HepG2 (cell line): ENCODE measurements around the gene CIBAR2. TPM values are rescaled to one million over a fixed set of nuclear protein-coding genes. Genes with fewer than 3 reads are reported as not detected.

Source experiments
- ATAC-seq: fragments of 200-7000 bp; cut with Tn5 transposase; 3 replicates; pipeline ENCODE4 v1.9.1; 2020; ENCODE audit warnings: mild to moderate bottlenecking, moderate library complexity
- BruUV-seq: library from RNA; stranded (reverse); fragments of 400-500 nt; replicated peaks from 2 replicates; lab custom pipeline; 2021; lab: Mats Ljungman, UMichigan
- CTCF ChIA-PET: fragments of 300-600 bp; formaldehyde crosslinking; extraction: SDS; loops from one replicate; lab custom pipeline; 2021; ENCODE audit warnings: low total read pairs, inconsistent platforms, low intra/inter-chr PET ratio; lab: Yijun Ruan, JAX
- POLR2A ChIA-PET: fragments of 350-600 bp; sonication (Branson Sonifier 250); formaldehyde crosslinking; loops from one replicate; lab custom pipeline; 2020; ENCODE audit warnings: antibody characterized with exemption, inconsistent platforms; lab: Yijun Ruan, JAX
- DNase-seq: peaks from one replicate; pipeline ENCODE4 v3.0.0-alpha.2; 2015; ENCODE audit warnings: low spot score
- FAIRE-seq: peaks from 3 replicates; lab custom pipeline; 2011; peaks lifted over from hg19 to GRCh38; lab: Jason Lieb, UNC
- H2AFZ ChIP-seq: one replicate; pipeline ENCODE4 v1.6.1; 2011; ENCODE audit warnings: low read length, inconsistent platforms
- H3K27ac ChIP-seq: fragments of 300-600 bp; 3 replicates; pipeline ENCODE4 v1.8.0; 2011; ENCODE audit warnings: mixed run types, mild to moderate bottlenecking, mixed read lengths, low read length, inconsistent platforms; ENCODE audit not compliant: insufficient read depth; ENCODE audit errors: extremely low read length
- H3K27me3 ChIP-seq, 2 experiments: fragments of 200-600 bp in 1 of 2; 2 replicates in 1 of 2; 3 replicates in 1 of 2; pipeline versions ENCODE4 v1.6.0 to v1.8.0; 2011; ENCODE audit warnings: low read length in 2 of 2, mild to moderate bottlenecking in 2 of 2, moderate library complexity in 2 of 2, inconsistent platforms in 1 of 2; ENCODE audit not compliant: insufficient read depth in 2 of 2, control insufficient read depth in 1 of 2
- H3K36me3 ChIP-seq, 2 experiments: fragments of 200-600 bp in 1 of 2; replicated peaks in 1 of 2; 2 replicates in 1 of 2; 3 replicates in 1 of 2; pipeline versions ENCODE4 v1.5.1 to v1.8.0; 2011; ENCODE audit warnings: low read length in 2 of 2, inconsistent platforms in 1 of 2; ENCODE audit not compliant: insufficient read depth in 2 of 2, control insufficient read depth in 1 of 2
- H3K4me1 ChIP-seq: 2 replicates; pipeline ENCODE4 v1.5.1; 2012; ENCODE audit warnings: low read length, inconsistent platforms; ENCODE audit not compliant: insufficient read depth
- H3K4me2 ChIP-seq: 2 replicates; pipeline ENCODE4 v1.6.0; 2011; ENCODE audit warnings: low read depth, low read length, inconsistent platforms
- H3K4me3 ChIP-seq, 3 experiments: fragments of 200-600 bp in 1 of 3; sonication (generic), shearing (Covaris generic) in 1 of 3; replicated peaks in 1 of 3; 2 replicates each; pipeline ENCODE4 v1.5.1; 2011 to 2016; ENCODE audit warnings: low read length in 3 of 3, inconsistent platforms in 2 of 3, low read depth in 2 of 3, mild to moderate bottlenecking in 2 of 3, control low read depth in 1 of 3, mixed read lengths in 1 of 3; ENCODE audit not compliant: insufficient read depth in 1 of 3
- H3K79me2 ChIP-seq: one replicate; pipeline ENCODE4 v1.6.1; 2011; ENCODE audit warnings: low read length, inconsistent platforms; ENCODE audit not compliant: insufficient read depth
- H3K9ac ChIP-seq: 2 replicates; pipeline ENCODE4 v1.6.0; 2011; ENCODE audit warnings: mild to moderate bottlenecking, low read depth, low read length, inconsistent platforms; ENCODE audit not compliant: insufficient read depth
- H3K9me3 ChIP-seq: 2 replicates; pipeline ENCODE4 v1.5.1; 2012; ENCODE audit warnings: mild to moderate bottlenecking, low read length
- H4K20me1 ChIP-seq: 2 replicates; pipeline ENCODE4 v1.6.0; 2011; ENCODE audit warnings: inconsistent platforms, mild to moderate bottlenecking, low read length, moderate library complexity; ENCODE audit not compliant: insufficient read depth
- AHR ChIP-seq: IDR thresholded peaks from 2 replicates; pipeline ENCODE4 v1.6.1; 2018; ENCODE audit warnings: missing genetic modification reagents, missing compliant biosample characterization
- FOXA3 ChIP-seq: IDR thresholded peaks from 2 replicates; pipeline ENCODE4 v1.6.1; 2016; ENCODE audit warnings: missing genetic modification reagents, missing compliant biosample characterization
- GATAD1 ChIP-seq: IDR thresholded peaks from 2 replicates; pipeline ENCODE4 v1.6.1; 2016; ENCODE audit warnings: missing genetic modification reagents, missing compliant biosample characterization
- MTERF4 ChIP-seq: sonication (generic); formaldehyde crosslinking; IDR thresholded peaks from 2 replicates; pipeline ENCODE4 v1.8.0; 2023; ENCODE audit warnings: mild to moderate bottlenecking, missing genetic modification reagents
- RBFOX2 ChIP-seq: fragments of 200-400 bp; formaldehyde crosslinking; IDR thresholded peaks from 2 replicates; pipeline ENCODE4 v1.6.1; 2017; ENCODE audit warnings: low read depth, mild to moderate bottlenecking, low read length
- RORA ChIP-seq: sonication (generic); formaldehyde crosslinking; IDR thresholded peaks from 2 replicates; pipeline ENCODE4 v1.5.0; 2020; ENCODE audit warnings: mild to moderate bottlenecking, missing genetic modification reagents, moderate library complexity
- RXRB ChIP-seq: IDR thresholded peaks from 2 replicates; pipeline ENCODE4 v1.6.1; 2016; ENCODE audit warnings: borderline replicate concordance, missing genetic modification reagents, missing compliant biosample characterization
- SMAD3 ChIP-seq: sonication (generic); formaldehyde crosslinking; IDR thresholded peaks from 2 replicates; pipeline ENCODE4 v1.4.0; 2020; ENCODE audit warnings: missing genetic modification reagents
- SNAI1 ChIP-seq: sonication (generic); formaldehyde crosslinking; IDR thresholded peaks from 2 replicates; pipeline ENCODE4 v1.5.0; 2020; ENCODE audit warnings: mild to moderate bottlenecking, missing genetic modification reagents, borderline replicate concordance
- ZBTB46 ChIP-seq: sonication (generic); formaldehyde crosslinking; IDR thresholded peaks from 2 replicates; pipeline ENCODE4 v1.4.0; 2020; ENCODE audit warnings: mild to moderate bottlenecking, missing genetic modification reagents, borderline replicate concordance
- ZC3H13 ChIP-seq: sonication (generic); formaldehyde crosslinking; IDR thresholded peaks from 2 replicates; pipeline ENCODE4 v1.8.1; 2023; ENCODE audit warnings: mild to moderate bottlenecking, missing genetic modification reagents, moderate library complexity
- ZNF136 ChIP-seq: sonication (generic); formaldehyde crosslinking; IDR thresholded peaks from 2 replicates; pipeline ENCODE4 v1.8.1; 2022; ENCODE audit warnings: low read depth, mild to moderate bottlenecking, moderate library complexity, missing genetic modification reagents
- ZNF18 ChIP-seq: sonication (generic); formaldehyde crosslinking; IDR thresholded peaks from 2 replicates; pipeline ENCODE4 v1.8.0; 2022; ENCODE audit warnings: mild to moderate bottlenecking, missing genetic modification reagents; ENCODE audit not compliant: insufficient replicate concordance
- ZNF234 ChIP-seq: sonication (generic); formaldehyde crosslinking; conservative IDR thresholded peaks from 2 replicates; pipeline ENCODE4 v1.5.1; 2020; ENCODE audit warnings: mild to moderate bottlenecking, missing genetic modification reagents
- ZNF460 ChIP-seq: sonication (generic); formaldehyde crosslinking; IDR thresholded peaks from 2 replicates; pipeline ENCODE4 v1.5.1; 2020; ENCODE audit warnings: missing genetic modification reagents, mild to moderate bottlenecking, borderline replicate concordance
- ZNF773 ChIP-seq: sonication (generic); formaldehyde crosslinking; IDR thresholded peaks from 2 replicates; pipeline ENCODE4 v1.4.0; 2020; ENCODE audit warnings: missing genetic modification reagents, borderline replicate concordance
- ZNF782 ChIP-seq: sonication (generic); formaldehyde crosslinking; IDR thresholded peaks from 2 replicates; pipeline ENCODE4 v1.4.0; 2020; ENCODE audit warnings: missing genetic modification reagents, mild to moderate bottlenecking, borderline replicate concordance
- WGBS: methylation state at CpG from one replicate; pipeline ENCODE4 v1.1.6; 2017; ENCODE audit warnings: low lambda C conversion rate; 5-methylcytosine and 5-hydroxymethylcytosine counted together
- in situ Hi-C: cut with HindIII; loops from 2 replicates; pipeline ENCODE4 v1.10.0; 2017; ENCODE audit warnings: low pct_unique_long_range_greater_than_20kb; ENCODE audit not compliant: extremely low pct_ligation_motif_present
- intact Hi-C: fragments of 100-400 bp; cut with micrococcal nuclease; formaldehyde crosslinking; loops from one replicate; pipeline ENCODE4 v1.10.0; 2022; ENCODE audit not compliant: unreplicated experiment
- polyA plus RNA-seq, 8 experiments: library from polyadenylated mRNA; depleted of rRNA in 3 of 8; stranded (reverse) in 7 of 8; unstranded in 1 of 8; fragments of >200 nt; fragmentation: Illumina TruSeq in 4 of 8; extraction: Trizol in 4 of 8; gene quantifications; 2 replicates each; pipeline versions ENCODE4 v1.2.1 to v1.2.3, GENCODE V29; 2011 to 2016; ENCODE audit warnings: low read depth in 4 of 8, missing spikeins in 1 of 8, mixed read lengths in 1 of 8; ENCODE audit not compliant: insufficient read depth in 1 of 8
- total RNA-seq, 5 experiments: library from RNA; depleted of rRNA; stranded (reverse); fragments of >200 nt; fragmentation: Illumina TruSeq; extraction: Trizol; gene quantifications; 2 replicates each; pipeline ENCODE4 v1.2.3, GENCODE V29; 2016; ENCODE audit warnings: low read depth in 1 of 5

Gene CIBAR2
- total and polyA plus RNA-seq, 2 of the 13 experiments (the other 11 are each of a cell fraction or from before 2014, with no cell fraction given), result not detected

- no peak; the same call in 1 of the 2 replicates for TF ChIP-seq ZBTB46 (CRISPR knock-in tag)
- TF ChIP-seq RXRB (CRISPR knock-in tag), result peak; percentile 37; the same call in 1 of the 2 replicates
- TF ChIP-seq FOXA3 (CRISPR knock-in tag), result peak; percentile 42
Measured at GRCh38 chr16:85159179-85159980, 47.1 kb upstream of the CIBAR2 start (continued).

GRCh38 chr16:85158743-85159178 is 46.5 kb upstream of the CIBAR2 start:
- DNase-seq (no peak), FAIRE-seq (no peak), ATAC-seq (peak; percentile 51)
- Histone ChIP-seq H3K4me3 (peak overlapping the region; percentile 52 to 74 (median 65)), H3K27ac (peak overlapping the region; percentile 93), H3K4me2 (peak overlapping the region; percentile 96), H2AFZ (no peak overlapping the region), H3K27me3 (no peaks in the 10 kb centered on the region), H3K9me3 (no peaks in the 10 kb centered on the region), H3K9ac (peak overlapping the region; percentile 72), H3K36me3 (no peaks in the 10 kb centered on the region), H3K79me2 (no peaks in the 10 kb centered on the region), H3K4me1 (peaks cover 75% of the 10 kb centered on the region), H4K20me1 (no peaks in the 10 kb centered on the region)
- ChIA-PET POLR2A (interaction anchor here (0.7 to 4.5 kb wide), 16 partner anchors 9 to 357 kb away, joined by 3 to 293 read pairs (median 10); no protein-coding TSS in a partner anchor), CTCF (no interaction called here)
- no TSS peak for BruUV-seq
- intact Hi-C loops, result no loop called here
- WGBS, result 1% methylated on average over 10 of the region's 14 CpGs
- in situ Hi-C loops, result loop anchor here (10.0 kb wide), 1 partner anchor 56 kb away; no protein-coding TSS in a partner anchor
- TF ChIP-seq ZC3H13 (CRISPR knock-in tag) (no peak), ZNF234 (CRISPR knock-in tag) (0 out of 2 replicates have a peak, but pooled peaks have one; percentile 58), SNAI1 (CRISPR knock-in tag) (peak; percentile 25; the same call in 1 of the 2 replicates), SMAD3 (CRISPR knock-in tag) (no peak), RORA (no peak), MTERF4 (CRISPR knock-in tag) (0 out of 2 replicates have a peak, but pooled peaks have one; percentile 43), ZNF136 (0 out of 2 replicates have a peak, but pooled peaks have one; percentile 0), ZNF773 (CRISPR knock-in tag) (no peak), FOXA3 (CRISPR knock-in tag) (no peak), ZNF460 (no peak), GATAD1 (CRISPR knock-in tag) (no peak), RBFOX2 (peak; percentile 57; the same call in 1 of the 2 replicates), ZNF782 (CRISPR knock-in tag) (no peak), AHR (CRISPR knock-in tag) (no peak; the same call in 1 of the 2 replicates), ZNF18 (no peak)
